Activated T-helper 2 cell treated with anti-CD3 and anti-CD28 coated beads, Interferon-gamma antibody, Interleukin-2, Interleukin-4, amounts not matched to agents 10 μg/mL and 5 μg/mL and 100 μg/mL, durations not matched to agents 14 hours and 24 hours and 36 hours (primary cell): Measurements from ENCODE around the gene FAM43A. TPM values are rescaled to one million over a fixed set of nuclear protein-coding genes. Genes with fewer than 3 reads are reported as not detected.
A peak's percentile ranks its signal among the peaks of the same experiment; 100 is the strongest.

Experiments
- DNase-seq: peaks from one replicate; pipeline ENCODE4 v3.0.0; 2021; ENCODE audit warnings: low spot score
- H3K27ac Mint-ChIP-seq: one replicate; pipeline ENCODE4 v1.8.0; 2021; ENCODE audit warnings: mixed read lengths
- H3K27me3 Mint-ChIP-seq: one replicate; pipeline ENCODE4 v1.8.0; 2021; ENCODE audit warnings: low read depth, mixed read lengths
- H3K36me3 Mint-ChIP-seq: one replicate; pipeline ENCODE4 v1.8.0; 2021; ENCODE audit warnings: low read depth, mixed read lengths
- H3K4me1 Mint-ChIP-seq: one replicate; pipeline ENCODE4 v1.8.0; 2021; ENCODE audit warnings: low read depth, mixed read lengths
- H3K4me3 Mint-ChIP-seq: one replicate; pipeline ENCODE4 v1.8.0; 2021; ENCODE audit warnings: low read depth, mild to moderate bottlenecking, moderate library complexity, mixed read lengths
- H3K9me3 Mint-ChIP-seq: one replicate; pipeline ENCODE4 v1.8.0; 2021; ENCODE audit warnings: mixed read lengths
- intact Hi-C: fragments of 100-400 bp; cut with micrococcal nuclease; formaldehyde crosslinking; loops from one replicate; pipeline ENCODE4 v1.15.1; 2023
- total RNA-seq: library from RNA; stranded (reverse); gene quantifications from 2 replicates; pipeline ENCODE4 v1.2.3, GENCODE V29; 2022

The FAM43A gene
- total RNA-seq, 1 donor from 2014 or later: 6.9 TPM

DNA sequence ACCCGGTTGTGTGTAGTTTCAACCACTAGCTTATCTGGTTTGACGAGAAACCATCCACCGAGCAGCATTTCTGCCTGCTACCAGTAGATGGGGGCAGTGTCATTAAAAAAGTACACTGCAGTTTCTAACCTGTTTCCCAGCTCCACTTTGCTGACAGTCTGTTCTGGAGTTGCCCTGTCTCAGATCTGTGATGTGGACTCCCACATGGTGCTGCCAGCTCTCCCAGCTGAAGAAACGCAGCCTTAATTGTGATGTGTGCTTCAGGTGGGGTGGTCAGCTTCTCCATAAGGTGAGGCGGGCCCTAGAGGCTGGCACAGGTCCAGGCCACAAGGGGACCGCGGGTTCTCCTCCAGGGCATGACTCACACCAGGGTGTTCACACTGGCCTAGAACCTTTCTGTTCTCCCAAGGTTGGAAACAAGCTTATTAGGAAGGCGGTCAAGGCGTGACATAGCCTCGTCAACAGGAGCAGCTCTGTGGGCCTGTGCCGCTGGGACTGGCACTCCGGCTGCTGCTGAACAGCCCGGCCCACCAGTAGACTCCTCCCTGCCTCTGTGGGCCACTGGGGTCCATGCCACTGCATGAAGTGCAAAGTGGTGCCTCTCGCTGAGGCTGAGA lies 2.9 kb upstream of the FAM43A start:
- H3K36me3 Mint-ChIP-seq: peaks cover 3% of the 10 kb centered on the region
- DNase-seq: peak; percentile 61
- H3K27ac Mint-ChIP-seq: no peak overlapping the region
- peaks cover 39% of the 10 kb centered on the region for H3K4me1 Mint-ChIP-seq
- peaks cover 30% of the 10 kb centered on the region for H3K27me3 Mint-ChIP-seq
- H3K4me3 Mint-ChIP-seq: no peak overlapping the region
- H3K9me3 Mint-ChIP-seq: no peaks in the 10 kb centered on the region
- intact Hi-C loops: loop anchor here (1.0 to 10.0 kb wide), 4 partner anchors 423 to 832 kb away; no protein-coding TSS in a partner anchor

DNA sequence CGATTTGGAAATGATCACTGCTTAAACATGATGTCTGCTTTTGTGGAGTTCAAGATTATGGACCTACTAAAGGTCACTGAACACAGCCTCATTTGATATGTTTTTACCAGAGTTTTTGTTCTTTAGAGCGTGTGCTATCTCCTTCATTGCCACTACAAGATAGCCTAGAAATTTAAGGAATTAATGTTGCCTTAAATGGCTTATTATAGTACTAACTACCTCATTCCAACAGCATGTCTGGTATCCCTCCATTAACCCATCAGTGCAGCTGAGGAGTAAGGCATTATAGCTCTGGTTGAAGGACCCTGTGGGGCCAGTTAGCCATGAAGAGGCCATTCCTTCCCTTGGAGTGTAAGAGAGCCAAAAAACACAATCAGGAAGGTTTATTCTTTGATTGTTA lies 2.3 kb upstream of the FAM43A start:
- no peaks in the 10 kb centered on the region for H3K9me3 Mint-ChIP-seq
- no peak overlapping the region for H3K4me3 Mint-ChIP-seq
- peaks cover 39% of the 10 kb centered on the region for H3K4me1 Mint-ChIP-seq
- no peak for DNase-seq
- peaks cover 31% of the 10 kb centered on the region for H3K27me3 Mint-ChIP-seq
- no peak overlapping the region for H3K27ac Mint-ChIP-seq
- intact Hi-C loops: loop anchor here (2.0 to 10.0 kb wide), 3 partner anchors 577 to 831 kb away; no protein-coding TSS in a partner anchor
- H3K36me3 Mint-ChIP-seq: peaks cover 3% of the 10 kb centered on the region

DNA sequence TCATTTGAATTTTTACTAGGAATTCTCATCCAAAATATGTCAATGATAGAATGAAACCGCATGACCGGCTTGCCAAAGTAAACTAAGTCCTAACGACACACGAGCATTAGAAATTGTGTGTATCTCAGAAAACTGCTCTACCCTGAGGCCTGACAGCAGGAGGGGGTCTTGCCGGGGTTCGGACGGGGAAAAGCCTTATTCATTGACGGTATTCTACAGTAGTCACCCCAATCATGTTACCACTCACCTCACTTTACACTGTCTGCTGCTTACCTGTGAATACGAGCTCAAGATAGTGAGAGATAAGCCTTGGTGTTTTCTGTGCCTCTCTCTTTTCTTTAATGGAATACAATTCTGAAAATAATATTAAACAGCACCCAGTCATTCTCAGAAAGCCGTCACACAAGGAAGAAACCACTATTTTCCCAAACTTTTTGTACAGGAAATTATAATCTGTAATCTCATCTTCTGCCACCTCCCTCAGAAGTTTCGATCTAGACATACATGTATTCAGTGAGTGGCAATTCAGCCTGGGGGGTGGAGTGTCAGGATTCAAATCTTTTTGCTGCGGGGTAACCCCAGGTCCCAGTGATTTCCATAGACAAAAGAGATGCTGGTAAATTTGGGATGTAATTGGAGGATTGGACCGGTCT lies 492 bp upstream of the FAM43A start:
- Mint-ChIP-seq H3K36me3 (peaks cover 3% of the 10 kb centered on the region), H3K27ac (peak overlapping the region; percentile 20), H3K27me3 (peaks cover 45% of the 10 kb centered on the region), H3K4me1 (peaks cover 46% of the 10 kb centered on the region), H3K9me3 (no peaks in the 10 kb centered on the region), H3K4me3 (peak overlapping the region; percentile 89)
- DNase-seq: no peak
- intact Hi-C loops: loop anchor here (1.0 to 10.0 kb wide), 7 partner anchors 10 to 830 kb away; partner anchors contain the start of genes ACAP2 and GP5

DNA sequence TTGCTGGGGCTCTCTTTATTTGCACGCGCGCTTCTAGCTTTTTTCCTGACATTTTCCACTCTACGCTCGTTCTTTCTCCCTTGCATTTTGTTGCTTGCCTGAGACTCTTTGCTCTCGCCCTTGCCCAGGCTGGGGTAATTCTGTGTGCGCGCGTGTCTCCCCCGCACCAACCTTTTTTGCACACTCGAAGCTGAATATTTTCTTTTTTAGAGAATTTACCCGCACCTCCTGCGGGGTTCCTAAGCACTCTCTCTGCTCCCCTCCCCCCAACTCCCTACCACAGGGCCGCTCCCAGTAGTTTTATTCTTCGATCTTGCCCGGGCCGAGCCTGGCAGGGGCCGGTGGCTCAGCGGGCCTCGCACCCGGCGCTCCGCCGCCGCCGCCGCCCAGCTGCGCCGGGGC lies 732 bp downstream of the FAM43A start:
- H3K36me3 Mint-ChIP-seq: peaks cover 3% of the 10 kb centered on the region
- H3K27ac Mint-ChIP-seq: peak overlapping the region; percentile 3
- intact Hi-C loops: loop anchor here (5.0 to 10.0 kb wide), 4 partner anchors 289 to 828 kb away; partner anchors contain the start of genes ACAP2 and GP5
- H3K4me3 Mint-ChIP-seq: peak overlapping the region; percentile 89
- H3K9me3 Mint-ChIP-seq: no peaks in the 10 kb centered on the region
- DNase-seq: no peak
- H3K4me1 Mint-ChIP-seq: peaks cover 42% of the 10 kb centered on the region
- peaks cover 49% of the 10 kb centered on the region for H3K27me3 Mint-ChIP-seq

DNA sequence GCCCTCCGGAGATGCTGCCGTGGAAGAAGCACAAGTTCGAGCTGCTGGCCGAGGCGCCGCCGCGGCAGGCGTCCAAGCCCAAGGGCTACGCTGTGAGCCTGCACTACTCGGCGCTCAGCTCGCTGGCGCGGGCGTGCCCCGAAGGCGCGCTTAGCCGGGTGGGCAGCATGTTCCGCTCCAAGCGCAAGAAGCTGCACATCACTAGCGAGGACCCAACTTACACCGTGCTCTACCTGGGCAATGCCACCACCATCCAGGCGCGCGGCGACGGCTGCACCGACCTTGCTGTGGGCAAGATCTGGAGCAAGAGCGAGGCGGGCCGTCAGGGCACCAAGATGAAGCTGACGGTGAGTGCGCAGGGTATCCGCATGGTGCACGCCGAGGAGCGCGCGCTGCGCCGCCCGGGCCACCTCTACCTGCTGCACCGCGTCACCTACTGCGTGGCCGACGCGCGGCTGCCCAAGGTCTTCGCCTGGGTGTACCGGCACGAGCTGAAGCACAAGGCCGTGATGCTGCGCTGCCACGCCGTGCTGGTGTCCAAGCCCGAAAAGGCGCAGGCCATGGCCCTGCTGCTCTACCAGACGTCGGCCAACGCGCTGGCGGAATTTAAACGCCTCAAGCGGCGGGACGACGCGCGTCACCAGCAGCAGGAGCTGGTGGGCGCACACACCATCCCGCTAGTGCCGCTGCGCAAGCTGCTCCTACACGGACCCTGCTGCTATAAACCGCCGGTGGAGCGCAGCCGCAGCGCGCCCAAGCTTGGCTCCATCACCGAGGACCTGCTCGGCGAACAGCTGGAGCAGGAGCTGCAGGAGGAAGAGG lies 1.3 kb downstream of the FAM43A start:
- H3K27ac Mint-ChIP-seq: no peak overlapping the region
- H3K4me1 Mint-ChIP-seq: peaks cover 42% of the 10 kb centered on the region
- intact Hi-C loops: loop anchor here (5.0 to 10.0 kb wide), 4 partner anchors 290 to 828 kb away; partner anchors contain the start of genes ACAP2 and GP5
- H3K4me3 Mint-ChIP-seq: peak overlapping the region; percentile 86
- peaks cover 3% of the 10 kb centered on the region for H3K36me3 Mint-ChIP-seq
- DNase-seq: peak; percentile 17
- H3K27me3 Mint-ChIP-seq: peaks cover 49% of the 10 kb centered on the region
- H3K9me3 Mint-ChIP-seq: no peaks in the 10 kb centered on the region

DNA sequence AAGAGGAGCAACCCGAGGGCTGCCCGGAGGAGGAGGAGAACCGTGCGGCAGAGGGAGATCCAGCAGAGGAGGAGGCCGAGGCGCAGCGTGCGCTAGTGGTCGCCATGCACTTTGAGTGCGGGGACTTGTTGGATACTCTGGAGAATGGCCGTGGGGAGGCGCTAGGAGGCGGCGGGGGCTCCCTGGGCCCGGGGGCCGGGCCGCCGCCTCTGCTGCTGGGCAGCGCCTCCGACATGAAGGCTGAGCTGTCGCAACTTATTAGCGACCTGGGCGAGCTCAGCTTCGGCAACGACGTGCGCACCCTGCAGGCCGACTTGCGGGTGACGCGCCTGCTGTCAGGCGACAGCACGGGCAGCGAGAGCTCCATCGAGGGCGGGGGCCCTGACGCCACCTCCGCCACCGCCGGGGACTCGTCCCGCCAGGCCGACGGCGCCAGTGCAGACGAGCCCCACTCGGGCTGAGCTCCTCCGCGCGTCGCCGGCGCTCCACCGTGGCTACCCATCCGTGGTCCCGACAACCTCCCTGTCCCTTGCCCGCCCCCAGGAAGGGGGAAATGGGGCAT lies 2.0 kb downstream of the FAM43A start:
- Mint-ChIP-seq H3K36me3 (peaks cover 3% of the 10 kb centered on the region), H3K4me1 (peaks cover 35% of the 10 kb centered on the region), H3K27ac (no peak overlapping the region), H3K4me3 (peak overlapping the region; percentile 86), H3K9me3 (no peaks in the 10 kb centered on the region), H3K27me3 (peaks cover 46% of the 10 kb centered on the region)
- intact Hi-C loops: loop anchor here (5.0 to 10.0 kb wide), 4 partner anchors 290 to 827 kb away; partner anchors contain the start of genes ACAP2 and GP5
- peak; percentile 65 for DNase-seq

DNA sequence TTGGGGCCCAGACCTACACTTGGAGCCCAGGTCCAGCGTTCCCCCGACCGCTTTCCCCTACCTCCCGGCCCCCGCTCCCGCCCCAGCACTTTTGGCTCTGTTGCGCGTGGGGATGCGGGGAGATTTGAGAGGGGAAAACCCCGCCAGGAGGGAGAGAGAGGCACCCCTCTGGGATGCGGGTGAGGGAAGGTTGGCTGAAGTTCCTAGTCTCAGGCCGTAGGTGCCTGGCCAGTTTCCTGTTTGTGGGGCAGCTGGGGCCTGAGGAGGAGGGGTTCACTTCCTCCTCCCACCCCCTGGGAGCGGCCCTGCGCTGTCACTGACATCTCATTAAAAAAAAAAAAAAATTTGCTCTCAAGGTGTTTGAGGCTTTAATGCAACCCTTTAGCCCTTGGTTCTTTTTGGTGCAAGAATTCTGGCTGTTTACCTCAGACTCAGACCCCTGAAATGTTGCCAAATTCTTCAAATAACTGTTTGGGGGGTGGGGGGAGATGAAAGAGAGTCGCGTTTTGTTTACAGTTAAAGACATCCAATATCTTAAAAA lies 2.6 kb downstream of the FAM43A start:
- no peaks in the 10 kb centered on the region for H3K9me3 Mint-ChIP-seq
- H3K4me3 Mint-ChIP-seq: peak overlapping the region; percentile 41
- intact Hi-C loops: loop anchor here (5.0 to 10.0 kb wide), 4 partner anchors 291 to 827 kb away; partner anchors contain the start of genes ACAP2 and GP5
- H3K27ac Mint-ChIP-seq: no peak overlapping the region
- peaks cover 31% of the 10 kb centered on the region for H3K4me1 Mint-ChIP-seq
- H3K27me3 Mint-ChIP-seq: peaks cover 45% of the 10 kb centered on the region
- H3K36me3 Mint-ChIP-seq: peaks cover 3% of the 10 kb centered on the region
- no peak for DNase-seq

DNA sequence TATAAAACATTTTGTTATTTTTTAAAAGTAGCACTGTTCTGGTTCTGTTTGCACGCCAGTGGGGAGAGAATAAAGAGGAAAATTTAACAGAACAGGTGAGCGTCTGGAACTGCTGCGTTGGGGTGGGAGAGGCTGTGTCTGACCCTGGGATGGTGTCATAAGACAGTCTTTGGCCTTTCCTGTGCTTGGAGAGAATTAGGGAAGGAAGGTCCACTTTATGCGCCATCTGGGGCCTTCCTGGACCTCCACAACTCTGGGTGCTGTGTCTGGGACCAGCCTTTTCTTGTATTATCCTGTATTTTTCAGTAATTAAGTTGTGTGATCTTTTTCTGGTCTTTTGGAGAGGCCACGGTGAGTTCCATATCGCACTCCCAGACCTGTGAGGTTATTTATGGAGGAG lies 3.3 kb downstream of the FAM43A start:
- peaks cover 28% of the 10 kb centered on the region for H3K4me1 Mint-ChIP-seq
- peaks cover 3% of the 10 kb centered on the region for H3K36me3 Mint-ChIP-seq
- peaks cover 39% of the 10 kb centered on the region for H3K27me3 Mint-ChIP-seq
- intact Hi-C loops: loop anchor here (5.0 to 10.0 kb wide), 4 partner anchors 292 to 826 kb away; partner anchors contain the start of genes ACAP2 and GP5
- no peak overlapping the region for H3K27ac Mint-ChIP-seq
- H3K4me3 Mint-ChIP-seq: peak overlapping the region; percentile 52
- no peak for DNase-seq
- no peaks in the 10 kb centered on the region for H3K9me3 Mint-ChIP-seq

DNA sequence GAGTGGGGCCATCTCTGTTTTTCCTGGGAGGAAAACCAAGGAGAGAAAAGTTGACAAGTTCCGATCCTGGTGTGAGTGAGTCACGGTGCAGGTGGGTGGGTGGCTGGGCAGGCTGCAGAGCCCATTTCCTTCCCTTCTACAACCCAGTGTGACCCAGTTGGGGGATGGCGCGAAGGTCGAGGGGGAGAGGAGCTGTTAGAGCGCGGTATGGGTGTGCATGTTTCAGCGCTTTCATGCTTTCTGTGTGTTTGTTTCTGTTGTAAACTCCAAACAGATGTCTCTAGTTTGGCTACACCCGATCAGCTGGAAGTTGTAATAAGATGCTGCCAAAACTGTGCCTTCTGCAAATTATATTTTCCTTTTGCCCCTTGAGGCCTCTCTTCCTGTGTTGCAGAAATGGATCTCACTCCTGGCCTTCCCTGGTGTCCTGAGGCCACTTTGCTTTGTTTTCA lies 3.8 kb downstream of the FAM43A start:
- Mint-ChIP-seq H3K9me3 (no peaks in the 10 kb centered on the region), H3K36me3 (peaks cover 3% of the 10 kb centered on the region), H3K4me3 (peak overlapping the region; percentile 50), H3K27me3 (peaks cover 37% of the 10 kb centered on the region), H3K4me1 (peaks cover 23% of the 10 kb centered on the region), H3K27ac (no peak overlapping the region)
- intact Hi-C loops: loop anchor here (5.0 to 10.0 kb wide), 4 partner anchors 292 to 825 kb away; partner anchors contain the start of genes ACAP2 and GP5
- DNase-seq: no peak

DNA sequence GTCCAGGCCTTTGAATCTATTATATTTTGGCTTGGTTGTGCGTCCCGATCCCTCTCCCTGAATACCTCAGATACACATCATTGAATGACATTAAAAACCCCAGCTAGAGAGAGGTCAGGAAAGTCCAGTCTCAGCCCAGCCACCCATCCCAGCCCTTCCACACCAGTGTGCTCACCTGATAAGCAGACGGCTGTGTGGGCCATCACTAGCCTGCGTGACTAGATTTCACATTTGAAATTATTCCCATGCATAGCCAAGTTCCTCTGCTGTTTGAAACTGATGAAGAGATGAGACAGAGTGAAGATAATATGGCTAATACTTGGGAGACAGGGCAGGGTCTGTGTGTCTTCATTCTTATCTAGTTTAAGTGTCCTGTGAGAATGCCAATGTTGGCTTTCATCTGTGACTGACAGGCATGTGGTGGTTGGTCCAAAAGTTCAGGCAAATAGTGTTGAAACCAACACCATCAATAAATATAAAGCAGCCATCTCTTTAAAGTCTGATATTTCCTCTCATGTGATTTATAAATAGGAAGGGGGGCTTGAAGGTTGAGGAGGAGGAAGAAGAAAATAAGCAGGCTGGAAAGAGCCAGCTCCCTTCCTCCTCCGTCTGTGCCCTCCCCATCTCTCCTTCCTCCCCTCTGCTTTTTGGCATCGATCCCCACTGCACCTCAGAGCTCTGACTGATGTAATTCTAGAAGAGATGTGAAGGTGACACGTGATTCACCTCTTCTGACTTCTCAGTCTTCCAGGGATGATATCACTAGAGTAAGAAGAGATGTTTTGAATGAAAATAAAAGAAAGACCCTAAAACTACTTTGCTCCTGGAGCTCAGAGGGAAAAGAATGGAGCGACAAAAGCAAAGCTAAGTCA lies 5.1 kb downstream of the FAM43A start:
- Mint-ChIP-seq H3K27ac (no peak overlapping the region), H3K4me3 (no peak overlapping the region), H3K4me1 (peaks cover 15% of the 10 kb centered on the region), H3K9me3 (no peaks in the 10 kb centered on the region), H3K27me3 (peaks cover 38% of the 10 kb centered on the region), H3K36me3 (peaks cover 3% of the 10 kb centered on the region)
- intact Hi-C loops: no loop called here
- no peak for DNase-seq

DNA sequence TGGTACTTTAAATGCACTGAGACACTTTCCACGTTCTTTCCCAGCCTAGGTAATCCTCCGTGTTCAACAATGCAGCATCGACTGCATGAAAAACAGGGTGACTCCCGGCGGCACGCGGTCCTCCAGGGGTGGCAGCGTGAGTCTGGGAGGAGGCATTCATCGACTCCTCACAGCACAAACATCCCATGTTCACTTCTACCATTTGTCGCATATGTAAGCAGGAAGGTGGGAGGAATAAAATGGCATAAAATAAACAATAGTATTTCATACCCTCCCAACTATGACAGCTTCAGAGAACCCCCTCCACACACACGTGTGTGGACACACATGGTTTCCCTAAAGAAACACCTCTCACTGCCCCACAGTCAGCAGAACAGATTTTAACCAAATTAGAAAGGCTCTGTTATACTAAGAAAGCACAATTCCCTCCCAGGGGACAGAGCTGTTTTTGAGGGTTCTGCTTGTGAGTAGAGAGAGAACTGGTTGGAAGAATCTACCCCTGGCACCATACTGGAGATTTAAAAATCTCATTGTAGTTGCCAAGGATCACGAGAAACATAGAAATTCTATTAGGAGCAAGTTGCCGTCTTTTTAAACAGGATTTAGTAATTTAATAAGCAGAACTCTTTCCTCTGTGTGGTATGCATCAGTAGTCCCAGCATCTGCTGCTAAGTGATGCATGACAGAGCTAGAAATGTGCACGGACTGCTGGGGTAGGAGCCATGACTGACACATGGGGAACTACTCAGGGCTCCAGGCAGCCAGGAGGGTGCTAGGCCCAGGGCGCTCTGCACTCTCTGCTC lies 6.0 kb downstream of the FAM43A start:
- Mint-ChIP-seq H3K4me1 (peaks cover 15% of the 10 kb centered on the region), H3K4me3 (no peak overlapping the region), H3K27me3 (peaks cover 44% of the 10 kb centered on the region), H3K9me3 (no peaks in the 10 kb centered on the region), H3K27ac (no peak overlapping the region), H3K36me3 (peaks cover 3% of the 10 kb centered on the region)
- DNase-seq: no peak
- intact Hi-C loops: no loop called here
